Heart right ventricle (tissue), 16 donors: Measurements from ENCODE around the gene B3GNT5. TPM values are rescaled to one million over a fixed set of nuclear protein-coding genes. Genes with fewer than 3 reads are reported as not detected.

Source experiments
- ATAC-seq, 8 donors: fragments of 200-7000 bp; cut with Tn5 transposase; one replicate each; pipeline ENCODE4 v1.9.1; 2020; ENCODE audit warnings: mild to moderate bottlenecking in 8 of 8, moderate library complexity in 8 of 8, moderate number of reproducible peaks in 1 of 8
- DNase-seq, 2 donors: peaks; one replicate each; pipeline ENCODE4 v3.0.0-alpha.2; 2020
- H3K27ac ChIP-seq, 10 donors: fragments of 200-600 bp; sonication (generic) in 2 of 10; one replicate each; pipeline versions ENCODE4 v1.5.0 to v1.8.0; 2020 to 2022; ENCODE audit warnings: mild to moderate bottlenecking in 3 of 10
- H3K27me3 ChIP-seq, 7 donors: fragments of 200-600 bp; one replicate each; pipeline ENCODE4 v1.8.0; 2021 to 2022; ENCODE audit warnings: mild to moderate bottlenecking in 2 of 7
- H3K36me3 ChIP-seq, 9 donors: fragments of 200-600 bp; sonication (generic) in 1 of 9; one replicate each; pipeline versions ENCODE4 v1.5.0 to v1.8.0; 2020 to 2022; ENCODE audit warnings: mild to moderate bottlenecking in 2 of 9
- H3K4me1 ChIP-seq, 9 donors: fragments of 200-600 bp; sonication (generic) in 1 of 9; one replicate each; pipeline versions ENCODE4 v1.5.0 to v1.8.0; 2020 to 2022; ENCODE audit warnings: mild to moderate bottlenecking in 4 of 9
- H3K4me3 ChIP-seq, 10 donors: fragments of 200-600 bp; sonication (generic) in 2 of 10; one replicate each; pipeline versions ENCODE4 v1.5.0 to v1.8.0; 2020 to 2022; ENCODE audit warnings: mild to moderate bottlenecking in 7 of 10, moderate library complexity in 2 of 10
- H3K9me3 ChIP-seq, 11 donors: fragments of 200-600 bp in 10 of 11; sonication (generic) in 2 of 11; one replicate each; pipeline versions ENCODE4 v1.5.0 to v1.8.0; 2013 to 2022; ENCODE audit warnings: mild to moderate bottlenecking in 2 of 11, control low read depth in 1 of 11, moderate library complexity in 1 of 11
- WGBS, 2 donors: extraction: QIAGEN DNeasy Blood & Tissue Kit; methylation state at CpG; one replicate each; pipeline ENCODE4 v1.1.7; 2013; ENCODE audit warnings: inconsistent platforms in 1 of 2; 5-methylcytosine and 5-hydroxymethylcytosine counted together
- intact Hi-C, 10 donors: fragments of 100-400 bp; cut with DNase I; formaldehyde crosslinking; loops; one replicate each; pipeline versions ENCODE4 v1.11.1 to v1.14.2; 2022
- polyA plus RNA-seq, 2 donors: library from polyadenylated mRNA; stranded (reverse); fragments of 200-250 nt; gene quantifications; one replicate each; pipeline ENCODE4 v1.2.3, GENCODE V29; 2013
- total RNA-seq, 10 donors: library from RNA; stranded (reverse); fragmentation: NEBNext Ultra II Directional in 3 of 10; extraction: Animal tissue kit (Norgen Biotek cat#: 25700) in 3 of 10; gene quantifications; one replicate each; pipeline versions ENCODE4 v1.2.1 to v1.2.4, GENCODE V29; 2021 to 2023
- TF ChIP-seq, protein P1 (sequence below), 9 donors: fragments of 200-600 bp; sonication (generic) in 2 of 9; IDR thresholded peaks; one replicate each; pipeline versions ENCODE4 v1.5.0 to v1.8.0; 2021 to 2022; ENCODE audit warnings: antibody characterized with exemption in 9 of 9, mild to moderate bottlenecking in 5 of 9, moderate library complexity in 1 of 9
- donor health status: Arrhythmogenic right ventricular cardiomyopathy.
- donor health status: ischemic (EF 13 %, LVEDD 7.1; RV severe dilation, severe dysfunction).
- donor health status: healthy with polysubstance abuse.
- donor health status: DM: no; HTN: yes; CAD: no.
- donor health status: DM: no; HTN: no; CAD: no.
- donor health status: ischemic (EF 25% LVEDD 6.9; RV normal size, moderate dysfunction).
- donor health status: ischemic (EF 25% LVEDD 5.7; RV mildly dilated, moderate dysfunction).
- donor health status: healthy.
- donor health status: DM: yes; HTN: yes; CAD: no.
- donor health status: Ischemic cardiomyopathy.
- donor health status: ischemic (EF 35%, LVEDD 5.7; RV mildly dilated, moderate dysfunction).
- donor health status: nonischemic (EF 11% LVEDD 7.7; RV severe dilation, severe dysfunction).
- donor health status: DM: yes; HTN: yes; CAD: no.
- donor health status: PGD.
- donor health status: ischemic (EF 29% LVEDD 5.4; RV normal size, mild dysfunction).
- donor health status: nonischemic (EF 23%, LVEDD 6.1; RV moderate dilation, normal function).

The B3GNT5 gene
- total and polyA plus RNA-seq, 12 donors = 1.7 to 9.0 (median 4.6) TPM

- no peaks in the 10 kb centered on the region for H3K27me3 ChIP-seq
- no peak for DNase-seq
- TF ChIP-seq, protein P1, sequence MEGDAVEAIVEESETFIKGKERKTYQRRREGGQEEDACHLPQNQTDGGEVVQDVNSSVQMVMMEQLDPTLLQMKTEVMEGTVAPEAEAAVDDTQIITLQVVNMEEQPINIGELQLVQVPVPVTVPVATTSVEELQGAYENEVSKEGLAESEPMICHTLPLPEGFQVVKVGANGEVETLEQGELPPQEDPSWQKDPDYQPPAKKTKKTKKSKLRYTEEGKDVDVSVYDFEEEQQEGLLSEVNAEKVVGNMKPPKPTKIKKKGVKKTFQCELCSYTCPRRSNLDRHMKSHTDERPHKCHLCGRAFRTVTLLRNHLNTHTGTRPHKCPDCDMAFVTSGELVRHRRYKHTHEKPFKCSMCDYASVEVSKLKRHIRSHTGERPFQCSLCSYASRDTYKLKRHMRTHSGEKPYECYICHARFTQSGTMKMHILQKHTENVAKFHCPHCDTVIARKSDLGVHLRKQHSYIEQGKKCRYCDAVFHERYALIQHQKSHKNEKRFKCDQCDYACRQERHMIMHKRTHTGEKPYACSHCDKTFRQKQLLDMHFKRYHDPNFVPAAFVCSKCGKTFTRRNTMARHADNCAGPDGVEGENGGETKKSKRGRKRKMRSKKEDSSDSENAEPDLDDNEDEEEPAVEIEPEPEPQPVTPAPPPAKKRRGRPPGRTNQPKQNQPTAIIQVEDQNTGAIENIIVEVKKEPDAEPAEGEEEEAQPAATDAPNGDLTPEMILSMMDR (IDR thresholded peaks at IDR 0.05) = no peak
- H3K9me3 ChIP-seq = no peaks in the 10 kb centered on the region
- no peak overlapping the region for H3K27ac ChIP-seq
- peaks cover 0 to 28% (median 5%) of the 10 kb centered on the region in 9 donors for H3K4me1 ChIP-seq
- intact Hi-C loops = no loop called here
- no peaks in the 10 kb centered on the region for H3K36me3 ChIP-seq
- WGBS, 2 donors = 92 to 93% methylated on average over 2 of the region's 2 CpGs
- ATAC-seq = no peak
- H3K4me3 ChIP-seq = no peak overlapping the region
Measured at GRCh38 chr3:183312433-183312832, 59.4 kb downstream of the B3GNT5 start.

- no peaks in the 10 kb centered on the region for H3K27me3 ChIP-seq
- intact Hi-C loops = no loop called here
- 91% methylated on average over 4 of the region's 4 CpGs for WGBS, 2 donors
- peaks cover 0 to 22% (median 5%) of the 10 kb centered on the region in 9 donors for H3K4me1 ChIP-seq
- H3K4me3 ChIP-seq = no peak overlapping the region
- no peaks in the 10 kb centered on the region for H3K9me3 ChIP-seq
- H3K36me3 ChIP-seq = no peaks in the 10 kb centered on the region
- DNase-seq (no peak), ATAC-seq (no peak)
- H3K27ac ChIP-seq = peak overlapping the region in 1 of 10 donors; percentile 27
- TF ChIP-seq, protein P1 (IDR thresholded peaks at IDR 0.05) = no peak
Measured at GRCh38 chr3:183313351-183313750, 60.3 kb downstream of the B3GNT5 start.

GRCh38 chr3:183313764-183314163, 60.7 kb downstream of the B3GNT5 start:
- intact Hi-C loops = no loop called here

GRCh38 chr3:183315739-183316138, 62.7 kb downstream of the B3GNT5 start:
- intact Hi-C loops = no loop called here
- no peak overlapping the region for H3K27ac ChIP-seq
- TF ChIP-seq, protein P1 (IDR thresholded peaks at IDR 0.05) = no peak
- WGBS, 2 donors = 89 to 94% methylated on average over 8 of the region's 8 CpGs
- ATAC-seq (no peak), DNase-seq (no peak)
- H3K36me3 ChIP-seq = no peaks in the 10 kb centered on the region
- no peaks in the 10 kb centered on the region for H3K9me3 ChIP-seq
- no peaks in the 10 kb centered on the region for H3K27me3 ChIP-seq
- H3K4me3 ChIP-seq = no peak overlapping the region
- H3K4me1 ChIP-seq = peaks cover 0 to 18% (median 0%) of the 10 kb centered on the region in 9 donors

More at GRCh38 chr3:183313764-183314163, 60.7 kb downstream of the B3GNT5 start:
- DNase-seq (no peak), ATAC-seq (no peak)
- Histone ChIP-seq H3K4me1 (peaks cover 0 to 22% (median 4%) of the 10 kb centered on the region in 9 donors), H3K4me3 (no peak overlapping the region), H3K36me3 (no peaks in the 10 kb centered on the region), H3K27ac (peak overlapping the region in 1 of 10 donors; percentile 27), H3K27me3 (no peaks in the 10 kb centered on the region), H3K9me3 (no peaks in the 10 kb centered on the region)
- TF ChIP-seq, protein P1 (IDR thresholded peaks at IDR 0.05) = no peak
- WGBS, 2 donors = 62 to 74% methylated on average over 7 of the region's 7 CpGs
